HG02759 (cell line): ENCODE measurements around the gene TCP11X1.
"Not testable (repeated sequence)": the region's sequence is repeated elsewhere in the genome, so short reads cannot be mapped to it uniquely, and the experiment has no call there.

Experiments used
- ATAC-seq: cut with Tn5 transposase; IDR thresholded peaks from one replicate; pipeline ENCODE4 v1.9.1; 2021; ENCODE audit warnings: mild to moderate bottlenecking, moderate library complexity; ENCODE audit not compliant: unreplicated experiment

The TCP11X1 gene

GRCh38 chrX:102214986-102215385 is at the start of gene TCP11X1:
TSS of gene TCP11X1 (plus strand) at chrX:102215301.
- ATAC-seq: not testable (repeated sequence)

DNA sequence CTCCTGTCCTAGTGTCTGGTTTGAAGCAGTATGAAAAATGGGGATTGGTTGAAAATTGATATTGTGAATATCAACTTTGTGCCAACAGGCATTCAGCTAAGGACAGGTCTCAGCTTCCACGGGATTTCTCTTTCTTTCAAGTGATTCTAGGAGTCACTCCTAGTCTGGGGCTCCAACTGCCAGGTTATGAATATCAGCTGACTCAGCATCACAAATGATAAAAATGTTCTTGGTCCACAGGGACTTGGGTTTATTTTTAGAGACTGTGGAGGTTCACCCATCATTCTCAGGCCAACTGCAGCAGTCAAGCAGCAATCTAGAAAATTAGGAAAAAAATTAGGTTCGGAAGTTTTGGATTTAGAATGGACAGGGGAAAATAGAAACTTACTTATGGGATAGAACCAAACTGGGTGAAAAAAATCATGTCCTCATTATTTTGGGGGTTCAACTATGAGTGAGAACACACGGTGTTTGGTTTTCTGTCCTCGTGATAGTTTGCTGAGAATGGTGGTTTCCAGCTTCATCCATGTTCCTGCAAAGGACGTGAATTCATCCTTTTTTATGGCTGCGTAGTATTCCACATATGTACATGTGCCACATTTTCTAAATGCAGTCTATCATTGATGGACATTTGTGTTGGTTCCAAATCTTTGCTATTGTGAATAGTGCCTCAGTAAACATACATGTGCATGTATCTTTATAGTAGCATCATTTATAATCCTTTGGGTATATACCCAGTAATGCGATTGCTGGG is 29.0 kb upstream of the TCP11X1 start:
- ATAC-seq: no peak

- not testable (repeated sequence) for ATAC-seq
These were observed 7.2 kb upstream of the TCP11X1 start for GRCh38 chrX:102207940-102208339.

- ATAC-seq: not testable (repeated sequence)
These were observed 1.4 kb downstream of the TCP11X1 start for GRCh38 chrX:102216497-102216896.

GRCh38 chrX:102235678-102236077 is 20.6 kb downstream of the TCP11X1 start:
- ATAC-seq: not testable (repeated sequence)

DNA sequence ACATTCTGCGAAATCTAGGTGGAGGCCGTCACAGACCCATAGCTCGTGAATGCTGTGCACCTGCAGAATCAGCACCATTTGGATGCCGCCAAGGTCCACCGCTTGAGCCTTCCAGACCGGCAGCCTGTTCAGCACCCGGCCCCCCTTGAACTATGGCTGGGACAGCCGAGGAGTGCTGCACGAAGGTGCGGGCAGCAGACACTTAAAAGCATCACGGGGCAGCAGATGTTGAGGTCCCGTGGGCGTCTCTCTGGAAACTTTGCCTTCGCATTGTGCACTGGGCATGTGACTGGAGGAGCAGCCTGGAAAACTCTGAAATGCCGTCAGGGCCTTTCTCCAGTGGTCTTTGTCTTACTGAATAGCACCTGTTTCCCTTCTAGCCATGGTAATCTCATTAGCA is 25.2 kb downstream of the TCP11X1 start:
- ATAC-seq: not testable (repeated sequence)

DNA sequence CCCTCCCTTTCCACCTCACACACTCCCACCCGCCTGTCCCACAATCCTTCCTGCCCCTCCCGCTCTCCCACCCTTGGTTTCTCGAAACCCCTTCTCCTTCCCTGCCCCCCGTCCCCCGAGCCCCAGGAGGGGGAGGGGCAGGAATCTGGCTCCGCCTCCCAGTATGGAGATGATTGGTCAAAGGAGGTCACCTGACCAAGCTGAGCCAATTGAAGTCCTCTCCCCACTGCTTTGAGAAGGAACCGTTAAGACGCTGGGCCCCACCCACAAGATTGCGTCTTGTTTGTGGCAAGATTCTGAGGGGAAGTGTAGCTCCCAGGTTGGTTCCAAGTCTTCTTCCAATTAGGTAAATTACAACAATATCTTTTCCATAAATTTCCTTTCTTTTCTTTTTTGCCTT is 31.8 kb downstream of the TCP11X1 start, which contains the start of gene NXF2:
Gene NXF2 (plus strand): TSS at position 275 of the 400 bp plus-strand sequence. CDS start 59,912 bp downstream, outside the sequence.
- not testable (repeated sequence) for ATAC-seq

GRCh38 chrX:102272231-102272630 is 57.1 kb downstream of the TCP11X1 start:
- ATAC-seq: not testable (repeated sequence)
